Keratinocyte (primary cell): ENCODE results near the gene CCS.

ENCODE experiments used
- EZH2 ChIP-seq: IDR thresholded peaks from one replicate; pipeline ENCODE4 v1.6.1; 2012; ENCODE audit warnings: inconsistent platforms, mild to moderate bottlenecking, low read length, moderate library complexity
- TF ChIP-seq, protein P1 (sequence below), 3 experiments: IDR thresholded peaks in 1 of 3; conservative IDR thresholded peaks in 1 of 3; optimal IDR thresholded peaks in 1 of 3; 2 replicates in 2 of 3; 3 replicates in 1 of 3; pipeline versions ENCODE3 to v1.5.1; 2011; ENCODE audit warnings: low read length in 3 of 3, mild to moderate bottlenecking in 3 of 3, moderate library complexity in 2 of 3, control low read depth in 1 of 3, inconsistent platforms in 1 of 3; ENCODE audit not compliant: insufficient read depth in 2 of 3; ENCODE audit errors: extremely low read depth in 1 of 3

DNA sequence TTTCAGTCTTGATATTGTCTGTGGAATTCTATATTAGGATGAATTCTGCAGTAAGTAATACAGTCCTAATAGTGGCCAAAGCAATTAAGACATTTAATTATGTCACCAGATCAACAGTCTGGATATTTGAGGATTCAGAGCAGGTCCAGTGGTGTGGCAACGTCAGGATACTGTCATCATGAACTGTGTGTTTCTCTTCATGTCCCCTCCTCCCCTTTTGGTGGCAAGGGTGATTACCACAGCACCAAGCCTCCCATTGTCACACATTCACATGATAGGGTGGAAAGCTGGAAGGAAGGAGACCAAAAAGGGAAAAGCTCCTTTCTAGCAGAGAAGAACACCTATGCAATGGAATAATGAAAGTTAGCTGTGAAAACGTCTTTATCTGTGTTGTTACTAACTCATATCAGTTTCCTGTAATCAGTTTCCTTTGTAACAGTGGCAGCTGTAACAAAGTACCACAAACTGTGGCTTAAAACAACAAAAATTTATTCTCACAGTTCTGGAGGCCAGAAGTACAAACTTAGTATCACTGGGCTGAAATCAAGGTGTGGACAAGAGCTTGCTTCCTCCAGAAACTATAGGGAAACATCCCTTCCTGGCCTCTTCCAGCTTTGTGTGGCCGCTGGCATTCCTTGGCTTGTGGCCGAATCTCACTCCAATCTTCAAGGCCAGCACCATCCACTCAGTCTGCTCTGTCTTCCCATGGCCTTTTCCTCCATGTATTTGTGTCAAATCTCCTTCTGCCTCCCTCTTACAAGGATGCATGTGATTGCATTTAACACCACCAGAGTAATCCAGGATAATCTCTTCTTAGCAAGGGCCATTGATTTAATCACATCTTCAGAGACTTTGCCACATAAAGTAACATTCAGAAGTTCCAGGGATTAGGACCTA is 17.0 kb downstream of the CCS start:
- TF ChIP-seq, protein P1, sequence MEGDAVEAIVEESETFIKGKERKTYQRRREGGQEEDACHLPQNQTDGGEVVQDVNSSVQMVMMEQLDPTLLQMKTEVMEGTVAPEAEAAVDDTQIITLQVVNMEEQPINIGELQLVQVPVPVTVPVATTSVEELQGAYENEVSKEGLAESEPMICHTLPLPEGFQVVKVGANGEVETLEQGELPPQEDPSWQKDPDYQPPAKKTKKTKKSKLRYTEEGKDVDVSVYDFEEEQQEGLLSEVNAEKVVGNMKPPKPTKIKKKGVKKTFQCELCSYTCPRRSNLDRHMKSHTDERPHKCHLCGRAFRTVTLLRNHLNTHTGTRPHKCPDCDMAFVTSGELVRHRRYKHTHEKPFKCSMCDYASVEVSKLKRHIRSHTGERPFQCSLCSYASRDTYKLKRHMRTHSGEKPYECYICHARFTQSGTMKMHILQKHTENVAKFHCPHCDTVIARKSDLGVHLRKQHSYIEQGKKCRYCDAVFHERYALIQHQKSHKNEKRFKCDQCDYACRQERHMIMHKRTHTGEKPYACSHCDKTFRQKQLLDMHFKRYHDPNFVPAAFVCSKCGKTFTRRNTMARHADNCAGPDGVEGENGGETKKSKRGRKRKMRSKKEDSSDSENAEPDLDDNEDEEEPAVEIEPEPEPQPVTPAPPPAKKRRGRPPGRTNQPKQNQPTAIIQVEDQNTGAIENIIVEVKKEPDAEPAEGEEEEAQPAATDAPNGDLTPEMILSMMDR (optimal IDR thresholded peaks at IDR 0.05 in 1 of 3, IDR thresholded peaks at IDR 0.05 in 1 of 3, conservative IDR thresholded peaks at IDR 0.05 in 1 of 3; ENCODE audit: extremely low read depth in 1 of 3, insufficient read depth in 2 of 3, low read length in 3 of 3) = no peak
- no peak for TF ChIP-seq EZH2
